Measurements from ENCODE around the gene GATM.

GATM gene, protein sequence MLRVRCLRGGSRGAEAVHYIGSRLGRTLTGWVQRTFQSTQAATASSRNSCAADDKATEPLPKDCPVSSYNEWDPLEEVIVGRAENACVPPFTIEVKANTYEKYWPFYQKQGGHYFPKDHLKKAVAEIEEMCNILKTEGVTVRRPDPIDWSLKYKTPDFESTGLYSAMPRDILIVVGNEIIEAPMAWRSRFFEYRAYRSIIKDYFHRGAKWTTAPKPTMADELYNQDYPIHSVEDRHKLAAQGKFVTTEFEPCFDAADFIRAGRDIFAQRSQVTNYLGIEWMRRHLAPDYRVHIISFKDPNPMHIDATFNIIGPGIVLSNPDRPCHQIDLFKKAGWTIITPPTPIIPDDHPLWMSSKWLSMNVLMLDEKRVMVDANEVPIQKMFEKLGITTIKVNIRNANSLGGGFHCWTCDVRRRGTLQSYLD

DNA sequence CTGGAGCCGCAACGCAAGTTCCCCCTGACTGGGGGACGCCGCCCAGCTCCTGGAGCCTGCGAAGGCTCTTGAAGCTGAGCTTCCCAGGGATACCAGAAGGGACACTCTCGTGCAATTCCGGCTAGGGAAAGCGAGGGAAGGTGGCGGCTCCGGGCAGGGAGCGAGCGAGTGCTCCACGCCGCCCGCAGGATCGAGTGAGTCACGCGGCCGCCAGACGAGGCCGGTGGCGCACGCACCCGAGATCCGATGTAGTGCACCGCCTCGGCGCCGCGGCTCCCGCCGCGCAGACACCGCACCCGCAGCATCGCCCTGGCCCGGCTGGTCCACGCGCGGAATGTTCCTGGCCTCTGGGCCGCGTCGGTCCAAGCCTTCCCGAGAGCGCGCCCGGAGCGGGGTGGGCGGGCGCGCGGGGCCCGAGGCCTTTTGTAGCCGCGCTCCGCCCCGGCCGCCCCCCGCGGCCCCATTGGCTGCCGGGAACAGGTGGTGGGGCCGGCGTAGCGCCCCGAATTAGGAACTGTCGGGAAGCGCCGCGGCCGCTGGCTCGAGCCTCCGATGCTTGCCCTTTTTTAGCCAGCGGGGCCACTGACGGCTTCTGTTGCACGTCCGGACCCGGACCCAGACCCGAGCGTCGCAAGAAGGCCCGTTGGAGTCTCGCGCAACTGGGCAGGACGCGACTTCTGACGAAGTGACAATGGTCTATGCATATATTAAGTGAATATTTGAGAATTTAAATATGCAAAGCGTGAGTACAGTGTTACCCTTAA is at the start of gene GATM:
Gene GATM, minus strand, starts transcription at position 396 of the 764 bp plus-strand sequence. Its CDS starts 91 bp downstream, at position 305.
- peak; percentile 90 for DNase-seq (ENCODE audit: low spot score)

DNA sequence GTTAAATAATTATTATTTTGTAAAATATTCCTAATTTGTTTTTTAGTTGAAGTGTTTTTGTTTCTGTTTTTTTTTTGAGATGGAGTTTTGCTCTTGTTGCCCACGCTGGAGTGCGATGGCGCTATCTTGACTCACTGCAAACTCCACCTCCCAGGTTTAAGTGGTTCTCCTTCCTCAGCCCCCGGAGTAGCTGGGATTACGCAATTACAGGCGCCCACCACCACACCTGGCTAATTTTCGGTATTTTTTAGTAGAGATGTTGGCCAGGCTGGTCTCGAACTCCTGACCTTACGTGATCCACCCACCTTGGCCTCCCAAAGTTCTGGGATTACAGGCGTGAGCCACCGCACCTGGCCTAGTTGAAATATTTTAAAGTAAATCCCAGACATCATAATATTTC is 48.7 kb upstream of the GATM start:
- no peak for DNase-seq (ENCODE audit: low spot score)

DNA sequence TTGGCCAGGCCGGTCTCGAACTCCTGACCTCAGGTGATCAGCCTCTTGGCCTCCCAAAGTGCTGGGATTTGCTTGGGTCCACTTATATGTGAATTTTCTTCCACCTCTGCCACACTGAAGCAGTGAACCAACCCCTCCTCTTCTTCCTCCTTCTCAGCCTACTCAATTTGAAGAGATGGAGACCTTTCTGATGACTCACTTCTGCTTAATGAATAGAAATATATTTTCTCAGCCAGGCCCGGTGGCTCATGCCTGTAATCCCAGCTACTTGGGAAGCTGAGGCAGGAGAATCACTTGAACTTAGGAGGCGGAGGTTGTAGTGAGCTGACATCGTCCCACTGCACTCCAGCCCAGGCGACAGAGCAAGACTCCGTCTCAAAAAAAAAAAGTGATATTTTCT is 46.8 kb upstream of the GATM start:
- no peak for DNase-seq (ENCODE audit: low spot score)

DNA sequence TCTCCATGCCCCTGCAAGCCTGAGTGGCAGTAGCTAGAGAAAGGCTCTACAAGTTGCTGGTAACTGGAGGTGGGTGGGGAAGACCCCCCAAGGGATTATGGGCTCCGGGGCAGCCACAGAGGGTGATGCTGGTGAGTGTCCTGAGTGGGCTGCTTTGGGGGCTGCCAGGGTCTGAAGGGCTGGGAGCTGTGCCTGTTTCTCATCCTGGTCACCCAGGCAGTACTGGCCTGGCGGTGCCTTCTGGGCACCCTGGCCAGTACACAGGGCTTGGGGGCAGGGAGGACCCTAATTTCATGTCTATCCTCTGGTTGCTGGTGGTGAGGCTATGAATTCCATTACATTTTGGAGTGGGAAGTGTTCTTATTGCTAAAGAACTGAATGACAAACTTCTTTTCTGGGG is 46.1 kb upstream of the GATM start:
- DNase-seq (ENCODE audit: low spot score), result no peak

DNA sequence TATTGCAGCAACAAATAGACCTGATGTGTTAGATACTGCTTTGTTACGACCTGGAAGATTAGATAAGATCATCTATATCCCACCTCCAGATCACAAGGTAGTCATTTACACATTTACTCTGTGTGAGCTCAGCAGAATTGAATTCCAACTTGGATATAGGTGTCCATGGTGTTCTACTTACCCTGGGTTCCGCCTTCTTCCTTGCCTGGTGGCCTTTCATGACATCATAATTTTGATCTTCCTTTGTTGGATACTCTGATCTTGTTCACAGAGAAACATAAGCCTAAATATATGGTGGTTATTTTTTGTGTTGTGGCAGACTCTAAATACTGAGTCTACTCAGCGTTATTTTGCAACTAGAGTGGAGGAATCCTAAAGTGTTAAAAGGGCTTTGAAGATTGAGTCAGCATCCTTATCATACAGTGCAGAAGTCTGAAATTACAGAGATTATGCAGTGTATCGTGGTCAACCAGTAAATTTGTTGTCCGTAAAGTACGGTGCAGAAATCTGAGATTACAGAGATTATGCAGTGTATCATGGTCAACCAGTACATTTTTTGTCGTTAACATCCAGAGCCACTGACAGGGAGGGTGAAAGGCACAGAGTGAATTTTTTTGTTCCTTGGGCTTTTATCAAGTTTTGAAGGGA is 39.1 kb upstream of the GATM start:
- no peak for DNase-seq (ENCODE audit: low spot score)

DNA sequence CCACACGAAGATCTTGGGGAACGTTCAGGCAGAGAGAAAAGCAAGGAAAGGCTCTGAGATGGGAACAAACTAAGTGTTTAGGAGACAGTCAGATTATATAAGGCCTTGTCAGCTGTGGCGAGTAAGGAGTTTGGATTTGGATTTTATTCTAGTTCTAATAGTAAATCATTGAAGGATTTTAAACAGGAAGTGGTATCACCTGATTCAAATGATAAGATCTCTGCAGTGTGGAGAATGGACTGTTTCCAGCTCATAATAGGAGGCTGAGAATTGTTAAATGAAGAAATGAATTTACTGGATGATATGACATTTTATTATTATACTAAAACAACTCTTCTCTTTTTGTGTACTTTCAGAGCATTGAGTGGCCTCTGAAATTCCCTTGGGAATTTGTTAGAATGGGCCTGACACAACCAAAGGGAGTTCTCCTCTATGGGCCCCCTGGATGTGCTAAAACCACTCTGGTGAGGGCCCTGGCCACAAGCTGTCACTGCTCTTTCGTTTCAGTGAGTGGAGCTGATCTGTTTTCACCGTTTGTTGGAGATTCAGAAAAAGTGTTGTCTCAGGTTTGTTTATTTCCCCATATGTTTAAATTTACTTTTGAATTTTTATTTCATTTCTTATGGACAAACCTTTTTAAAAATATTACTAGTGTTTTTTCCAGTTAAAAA is 36.0 kb upstream of the GATM start:
- no peak for DNase-seq (ENCODE audit: low spot score)

DNA sequence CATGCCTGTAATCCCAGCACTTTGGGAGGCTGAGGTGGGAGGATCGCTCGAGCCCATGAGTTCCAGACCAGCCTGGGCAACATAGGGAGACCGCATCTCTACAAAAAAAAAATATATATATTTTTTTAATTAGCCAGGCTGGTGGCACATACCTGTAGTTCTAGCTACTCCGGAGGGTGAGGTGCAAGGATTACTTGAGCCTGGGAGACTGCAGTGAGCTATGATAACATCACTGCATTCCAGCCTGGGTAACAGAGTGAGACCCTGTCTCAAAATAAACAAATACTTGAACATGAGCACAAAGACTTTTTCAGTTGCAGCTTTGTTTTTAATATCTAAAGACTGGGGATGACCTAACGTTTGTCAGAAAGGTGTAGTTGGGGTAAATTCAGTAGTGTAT is 31.3 kb upstream of the GATM start:
- no peak for DNase-seq (ENCODE audit: low spot score)

DNA sequence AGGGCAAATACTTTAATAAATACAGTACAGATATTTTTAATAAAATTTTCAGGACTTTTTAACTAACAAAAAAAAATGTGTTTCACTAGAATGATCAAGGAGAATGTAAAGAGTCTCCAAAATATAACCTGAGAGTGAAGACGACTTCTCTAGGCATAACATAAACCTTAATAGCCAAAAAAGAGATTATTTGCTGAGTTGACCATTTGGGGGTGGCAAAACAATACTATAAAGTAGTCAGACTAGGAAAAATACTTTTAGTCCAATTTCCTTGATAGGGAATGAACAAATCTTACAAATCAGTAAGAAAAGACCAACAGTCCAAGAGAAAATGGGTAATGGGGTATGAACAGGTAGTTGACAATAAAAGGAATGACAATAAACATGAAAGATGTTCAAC is 29.4 kb upstream of the GATM start:
- no peak for DNase-seq (ENCODE audit: low spot score)

DNA sequence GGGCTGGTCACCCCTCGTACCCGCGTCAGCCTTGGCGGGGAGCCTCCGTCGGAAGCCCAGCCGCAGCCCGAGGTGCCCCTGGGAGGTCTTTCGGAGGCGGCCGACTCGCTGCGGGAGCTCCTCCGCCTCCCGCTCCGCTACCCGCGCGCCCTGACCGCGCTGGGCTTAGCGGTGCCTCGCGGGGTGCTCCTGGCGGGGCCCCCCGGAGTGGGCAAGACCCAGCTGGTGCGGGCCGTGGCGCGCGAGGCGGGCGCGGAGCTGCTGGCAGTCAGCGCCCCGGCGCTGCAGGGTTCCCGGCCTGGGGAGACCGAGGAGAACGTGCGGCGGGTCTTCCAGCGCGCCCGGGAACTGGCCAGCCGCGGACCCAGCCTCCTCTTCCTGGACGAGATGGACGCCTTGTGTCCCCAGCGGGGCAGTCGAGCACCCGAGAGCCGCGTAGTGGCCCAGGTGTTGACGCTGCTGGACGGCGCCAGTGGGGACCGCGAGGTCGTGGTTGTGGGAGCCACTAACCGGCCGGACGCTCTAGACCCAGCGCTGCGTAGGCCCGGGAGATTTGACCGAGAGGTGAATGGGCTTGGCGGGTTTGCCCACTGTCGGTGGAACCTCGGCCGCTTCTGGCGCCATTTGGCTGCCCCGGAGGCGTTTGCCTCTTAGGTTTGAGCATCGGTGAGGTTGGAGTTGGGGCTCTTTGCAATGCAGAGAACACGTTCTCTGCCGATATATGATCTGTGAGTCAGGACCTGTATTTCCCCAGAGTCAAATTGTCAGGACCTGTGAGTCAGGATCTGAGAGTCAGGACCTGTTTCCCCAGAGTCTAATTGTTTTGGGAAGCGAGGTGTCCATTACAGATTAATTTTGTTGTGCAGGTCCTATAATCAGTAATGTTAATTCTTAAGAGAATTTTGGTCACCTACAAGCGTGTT is 24.9 kb upstream of the GATM start:
- DNase-seq (ENCODE audit: low spot score), result no peak

DNA sequence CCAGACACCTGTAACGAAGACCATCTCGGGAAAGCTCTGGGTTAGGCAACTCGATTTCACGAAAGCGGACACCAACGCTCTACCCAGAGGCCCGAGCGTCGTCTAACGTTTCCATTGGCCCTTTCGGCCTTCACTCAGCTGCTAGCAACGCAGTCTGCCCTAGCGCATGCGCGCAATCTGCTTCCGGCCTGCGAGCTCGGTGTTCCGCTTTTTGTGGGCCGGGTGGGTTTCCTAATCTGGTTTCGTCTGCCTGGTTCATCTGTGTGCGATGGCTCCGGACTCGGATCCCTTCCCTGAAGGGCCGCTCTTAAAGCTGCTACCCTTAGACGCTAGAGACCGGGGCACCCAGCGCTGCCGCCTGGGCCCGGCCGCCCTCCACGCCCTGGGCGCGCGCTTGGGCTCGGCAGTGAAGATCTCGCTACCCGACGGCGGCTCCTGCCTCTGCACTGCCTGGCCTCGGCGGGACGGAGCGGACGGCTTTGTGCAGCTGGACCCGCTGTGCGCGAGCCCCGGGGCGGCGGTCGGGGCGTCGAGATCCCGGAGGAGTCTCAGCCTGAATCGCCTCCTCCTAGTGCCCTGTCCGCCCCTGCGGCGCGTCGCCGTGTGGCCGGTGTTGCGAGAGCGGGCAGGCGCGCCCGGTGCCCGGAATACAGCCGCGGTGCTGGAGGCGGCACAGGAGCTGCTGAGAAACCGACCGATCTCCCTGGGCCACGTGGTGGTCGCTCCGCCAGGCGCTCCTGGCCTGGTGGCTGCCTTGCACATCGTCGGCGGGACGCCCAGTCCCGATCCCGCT is 24.0 kb upstream of the GATM start:
- DNase-seq (ENCODE audit: low spot score), result peak; percentile 98

DNA sequence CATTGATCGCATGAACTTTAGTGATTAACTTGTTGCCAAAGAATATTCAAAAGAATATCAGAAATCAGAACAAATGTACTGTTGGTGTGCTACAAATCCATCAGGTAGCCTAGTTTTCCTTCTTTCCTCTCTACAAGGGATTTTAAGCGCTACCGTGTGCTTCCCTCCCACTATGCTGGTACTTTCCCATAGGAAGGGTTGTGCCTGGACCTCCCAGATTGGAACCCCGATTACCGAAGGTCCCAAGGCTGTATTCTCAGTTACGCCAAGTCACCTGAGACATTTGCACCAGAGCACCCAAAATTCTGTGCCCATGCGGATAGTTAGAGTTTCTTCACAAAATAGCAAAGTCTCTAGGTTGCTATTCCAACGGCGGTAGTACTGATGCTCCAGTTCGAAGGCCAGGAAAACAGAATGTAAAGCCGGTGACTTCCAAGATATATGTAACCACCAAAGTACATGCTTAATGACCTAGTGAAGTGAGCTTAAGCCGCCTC is 23.4 kb upstream of the GATM start:
- DNase-seq (ENCODE audit: low spot score), result no peak

DNA sequence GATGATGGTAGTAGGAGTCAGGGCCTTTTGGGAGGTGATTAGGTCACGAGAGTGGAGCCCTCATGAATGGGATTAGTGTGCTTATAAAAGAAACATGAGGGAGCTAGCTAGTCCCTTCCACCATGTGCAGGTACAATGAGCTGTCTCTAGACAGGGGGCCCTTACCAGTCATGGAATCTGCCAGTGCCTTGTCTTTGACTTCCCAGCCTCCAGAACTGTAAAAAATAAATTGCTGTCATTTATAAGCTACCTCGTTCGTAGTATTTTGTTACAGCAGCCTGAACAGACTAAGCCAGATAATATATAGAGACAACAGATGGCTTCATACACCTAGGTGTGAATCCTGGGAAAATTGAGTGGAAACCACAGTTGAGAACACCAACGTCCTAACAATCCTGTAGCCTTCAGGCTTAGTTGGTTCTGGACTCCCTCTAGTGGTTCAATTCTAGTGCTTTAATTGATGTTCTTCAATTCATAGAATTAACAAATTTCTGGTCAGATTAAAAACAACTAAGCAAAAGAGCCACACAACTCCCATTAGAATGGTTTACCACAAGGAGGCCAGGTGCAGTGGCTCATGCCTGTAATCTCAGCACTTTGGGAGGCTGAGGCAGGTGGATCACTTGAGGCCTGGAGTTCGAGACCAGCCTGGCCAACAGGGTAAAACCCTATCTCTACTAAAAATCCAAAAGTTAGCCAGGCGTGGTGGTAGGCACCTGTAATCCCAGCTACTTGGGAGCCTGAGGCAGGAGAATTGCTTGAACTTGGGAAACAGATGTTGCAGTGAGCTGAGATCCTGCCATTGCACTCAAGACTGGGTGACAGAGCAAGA is 21.3 kb upstream of the GATM start:
- peak; percentile 80 for DNase-seq (ENCODE audit: low spot score)

DNA sequence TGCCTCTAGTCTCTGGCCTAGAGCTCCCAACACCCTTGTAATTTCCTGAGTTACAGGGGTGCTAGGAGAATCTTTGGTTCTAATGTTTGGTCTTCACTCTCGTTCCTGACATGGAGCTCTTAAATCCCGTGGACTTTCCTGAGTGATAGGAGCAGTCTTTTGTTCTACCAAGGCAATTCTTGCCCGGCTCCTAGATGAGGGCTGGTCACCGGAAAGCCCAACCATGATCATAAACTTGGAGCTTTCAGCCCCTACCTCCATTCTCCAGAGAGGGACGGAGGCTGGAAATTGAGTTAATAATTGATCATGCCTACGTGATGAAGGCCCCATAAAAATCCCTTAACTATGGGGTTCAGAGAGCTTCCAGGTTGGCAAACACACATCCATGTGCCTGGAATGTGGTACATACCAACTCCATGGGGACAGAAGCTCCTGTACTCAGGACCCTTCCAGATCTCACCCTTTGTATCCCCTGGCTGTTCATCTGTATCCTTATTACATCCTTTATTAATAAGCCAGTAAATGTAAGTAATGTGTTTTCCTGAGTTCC is 18.8 kb upstream of the GATM start:
- no peak for DNase-seq (ENCODE audit: low spot score)

DNA sequence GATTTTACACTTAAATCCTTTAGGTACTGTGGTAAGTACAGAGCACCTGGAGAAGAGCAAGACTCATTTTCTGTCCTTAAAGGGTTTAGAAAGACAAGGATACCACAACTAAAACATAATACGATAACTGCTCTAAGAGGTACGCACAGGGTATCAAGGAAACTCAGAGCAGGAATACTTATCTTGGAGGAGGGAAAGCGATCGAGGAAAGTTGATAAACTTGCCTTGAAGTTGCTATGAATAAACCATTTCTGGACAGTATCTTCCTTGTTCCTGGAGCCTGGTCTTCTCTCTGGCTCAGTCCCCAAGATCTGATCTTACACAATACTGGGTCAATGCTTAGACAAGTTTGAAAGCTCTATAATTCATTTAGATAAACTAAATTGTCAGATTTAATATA is 17.6 kb upstream of the GATM start:
- DNase-seq (ENCODE audit: low spot score), result no peak

DNA sequence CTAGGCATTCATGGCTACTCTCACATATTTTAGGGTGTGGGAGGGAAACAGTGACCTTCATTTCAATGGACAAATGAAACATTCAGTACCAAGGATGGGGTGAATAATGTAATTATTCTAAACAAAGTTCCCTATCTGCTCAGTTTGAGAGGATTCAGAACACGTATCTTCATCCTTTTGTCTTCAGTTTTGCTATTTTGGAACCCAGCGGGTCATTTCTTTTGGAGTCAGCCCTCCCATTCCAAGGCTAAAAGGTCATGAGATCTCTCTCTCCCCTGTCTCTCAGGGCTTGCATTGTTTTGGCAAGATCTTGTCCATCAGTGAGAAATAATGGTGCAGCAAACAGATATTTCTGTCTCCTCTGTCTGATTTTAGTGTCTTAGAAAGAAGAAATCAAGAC is 16.3 kb upstream of the GATM start:
- peak; percentile 77 for DNase-seq (ENCODE audit: low spot score)

DNA sequence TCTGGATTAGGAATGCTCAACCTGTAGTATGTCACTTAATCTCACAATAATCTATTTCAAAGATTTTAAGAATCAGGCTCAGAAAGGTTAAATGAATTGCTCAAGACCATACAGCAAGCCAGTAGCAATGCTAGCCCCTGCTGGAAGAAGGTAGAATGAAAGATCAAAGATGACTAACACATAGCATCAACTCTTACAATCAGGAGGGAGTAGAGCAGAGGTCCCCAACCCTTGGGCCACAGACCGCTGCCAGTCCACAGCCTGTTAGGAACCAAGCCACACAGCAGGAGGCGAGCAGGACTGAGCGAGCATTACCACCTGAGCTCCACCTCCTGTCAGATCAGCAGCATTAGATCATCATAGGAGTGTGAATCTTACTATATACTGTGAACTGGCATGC is 15.5 kb upstream of the GATM start:
- DNase-seq (ENCODE audit: low spot score), result no peak

DNA sequence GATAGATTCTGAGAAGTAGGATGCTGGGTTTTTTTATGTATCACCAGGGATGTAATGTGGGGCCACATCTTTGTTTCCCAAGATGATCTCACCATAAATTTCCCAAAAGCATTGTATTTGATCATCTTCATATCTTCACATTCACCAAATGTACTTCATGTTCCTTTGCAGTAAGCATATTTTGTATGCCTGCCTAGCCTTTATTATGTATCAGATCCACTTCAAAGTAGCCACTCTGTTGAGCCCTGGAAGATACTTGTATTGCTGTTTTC is 14.2 kb upstream of the GATM start:
- no peak for DNase-seq (ENCODE audit: low spot score)

DNA sequence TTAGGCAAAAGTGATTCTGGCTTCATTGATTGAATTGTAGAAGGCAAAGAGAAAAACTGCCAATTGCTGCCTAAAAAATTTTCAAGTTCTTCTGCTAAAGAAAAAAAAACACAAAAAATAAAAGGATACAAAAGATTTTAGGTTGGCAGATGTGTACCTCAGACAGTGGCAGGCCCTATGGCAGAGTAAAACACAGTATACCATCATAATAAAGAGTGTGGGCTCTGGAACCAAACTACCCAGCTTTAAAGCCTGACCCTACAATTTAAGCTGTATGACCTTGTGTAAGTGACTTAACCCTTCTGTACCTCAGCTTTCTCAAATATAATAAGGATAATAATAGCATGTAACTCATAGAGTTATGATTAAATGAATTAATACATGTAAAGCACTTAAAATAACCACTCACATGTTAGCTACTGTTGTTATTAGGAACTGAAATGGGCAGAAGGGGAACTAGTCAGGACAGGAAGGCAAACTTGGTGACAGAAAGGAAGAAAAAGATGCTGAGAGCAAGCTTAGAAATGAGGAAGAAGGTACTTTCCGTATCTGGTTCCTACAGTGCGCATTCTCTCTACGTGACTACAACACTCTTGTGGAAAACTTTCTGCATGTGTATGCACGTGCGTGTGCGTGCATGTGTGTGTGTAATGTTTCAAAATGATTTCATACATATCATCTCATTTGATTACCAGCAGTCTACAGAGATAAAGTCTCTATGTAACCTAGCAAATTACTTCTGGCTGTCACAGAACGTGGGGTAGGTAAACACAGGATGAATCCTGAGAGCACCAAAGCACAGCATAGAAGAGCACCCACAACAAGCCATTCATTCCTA is 13.6 kb upstream of the GATM start:
- DNase-seq (ENCODE audit: low spot score), result no peak
